Stimulated activated naive CD4-positive, alpha-beta T cell treated with Interleukin-2 at 50 U/mL for 16 hours (primary cell): ENCODE measurements around the gene TEX19.

ENCODE experiments used
- DNase-seq: peaks from one replicate; lab custom pipeline; 2025; lab: John Stamatoyannopoulos, UW

The TEX19 gene

DNA sequence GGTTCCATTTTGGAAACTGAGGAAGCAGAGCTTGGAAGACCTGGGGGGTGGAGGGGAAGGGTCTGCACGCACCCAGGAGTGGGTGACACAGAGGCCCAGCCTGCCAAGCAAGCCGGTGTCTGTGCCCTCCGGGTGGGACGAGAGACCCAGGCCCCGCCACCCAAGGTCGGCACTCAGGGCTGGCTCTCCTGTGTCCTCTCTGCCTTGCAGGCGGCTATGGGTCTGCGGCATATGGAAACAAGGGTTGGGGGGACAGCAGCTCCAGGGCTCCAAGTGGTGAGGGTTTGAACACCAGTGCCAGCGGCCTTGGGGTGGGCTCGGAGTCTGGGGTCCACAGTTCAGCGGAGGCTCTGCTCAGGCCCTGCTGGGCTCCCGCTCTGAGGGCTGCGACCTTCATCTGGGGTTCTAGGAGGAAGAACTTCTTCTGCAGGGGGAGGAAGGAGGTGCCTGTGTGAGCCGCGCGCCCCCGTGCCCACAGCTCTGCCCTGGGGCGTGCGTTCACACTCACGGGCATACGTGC, 37.0 kb upstream of the TEX19 start:
- no peak for DNase-seq

GRCh38 chr17:82322526-82323453, 36.3 kb upstream of the TEX19 start:
- no peak for DNase-seq

GRCh38 chr17:82323514-82324234, 35.4 kb upstream of the TEX19 start:
- DNase-seq: no peak

GRCh38 chr17:82324566-82325285, 34.3 kb upstream of the TEX19 start:
- no peak for DNase-seq

- DNase-seq: no peak
Measured at GRCh38 chr17:82325286-82326180, 33.5 kb upstream of the TEX19 start.

GRCh38 chr17:82327289-82327688, 31.8 kb upstream of the TEX19 start:
- DNase-seq: no peak

DNA sequence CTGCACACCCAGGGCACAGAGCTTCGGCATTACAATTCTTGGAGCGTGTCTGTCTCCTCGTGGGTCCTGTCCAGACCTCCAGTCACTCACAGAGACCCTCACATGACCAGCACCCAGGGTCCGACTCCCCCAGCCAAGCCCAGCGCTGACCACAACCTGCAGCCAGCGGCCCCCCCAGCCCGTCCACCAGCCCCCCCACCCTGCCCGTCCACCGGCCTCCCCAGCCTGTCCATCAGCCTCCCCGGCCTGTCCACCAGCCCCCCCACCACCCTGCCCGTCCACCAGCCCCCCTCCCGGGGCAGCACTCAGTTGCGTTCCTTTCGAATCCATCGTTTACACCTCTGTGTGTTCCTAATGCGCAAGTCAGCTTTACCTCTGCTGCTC, 31.3 kb upstream of the TEX19 start:
- DNase-seq: no peak

GRCh38 chr17:82328141-82328993, 30.7 kb upstream of the TEX19 start:
- no peak for DNase-seq

DNA sequence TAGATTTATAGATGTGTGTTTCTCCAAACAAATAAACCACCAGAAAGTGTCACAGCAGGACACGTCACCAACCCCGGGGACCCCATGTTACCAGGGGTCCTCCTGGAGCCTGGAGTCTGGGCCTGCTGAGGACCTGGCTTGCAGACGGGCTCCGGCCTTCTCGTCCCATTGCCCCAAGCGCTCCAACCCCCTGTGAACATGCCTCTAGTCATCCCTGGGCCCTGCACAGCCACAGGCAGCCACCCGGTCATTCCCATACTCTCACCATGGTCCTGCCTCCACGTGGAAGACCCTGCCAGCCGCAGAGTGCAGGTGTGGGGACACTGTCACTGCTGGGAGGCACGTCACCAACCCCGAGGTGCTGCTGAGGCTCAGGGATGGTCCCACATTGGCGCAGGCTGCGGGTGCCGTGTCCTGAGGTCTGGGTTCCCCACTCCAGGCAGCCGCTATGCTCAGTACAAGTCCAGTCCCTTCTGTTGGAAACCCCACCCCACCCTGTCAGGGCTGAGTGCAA, 30.0 kb upstream of the TEX19 start:
- DNase-seq: no peak

GRCh38 chr17:82329683-82330321, 29.2 kb upstream of the TEX19 start:
- DNase-seq: no peak

- no peak for DNase-seq
Measured at GRCh38 chr17:82330322-82331239, 28.5 kb upstream of the TEX19 start.

GRCh38 chr17:82331345-82331939, 27.6 kb upstream of the TEX19 start:
- no peak for DNase-seq

- DNase-seq: peak; percentile 9
Measured at GRCh38 chr17:82332669-82333278, 26.3 kb upstream of the TEX19 start.

DNA sequence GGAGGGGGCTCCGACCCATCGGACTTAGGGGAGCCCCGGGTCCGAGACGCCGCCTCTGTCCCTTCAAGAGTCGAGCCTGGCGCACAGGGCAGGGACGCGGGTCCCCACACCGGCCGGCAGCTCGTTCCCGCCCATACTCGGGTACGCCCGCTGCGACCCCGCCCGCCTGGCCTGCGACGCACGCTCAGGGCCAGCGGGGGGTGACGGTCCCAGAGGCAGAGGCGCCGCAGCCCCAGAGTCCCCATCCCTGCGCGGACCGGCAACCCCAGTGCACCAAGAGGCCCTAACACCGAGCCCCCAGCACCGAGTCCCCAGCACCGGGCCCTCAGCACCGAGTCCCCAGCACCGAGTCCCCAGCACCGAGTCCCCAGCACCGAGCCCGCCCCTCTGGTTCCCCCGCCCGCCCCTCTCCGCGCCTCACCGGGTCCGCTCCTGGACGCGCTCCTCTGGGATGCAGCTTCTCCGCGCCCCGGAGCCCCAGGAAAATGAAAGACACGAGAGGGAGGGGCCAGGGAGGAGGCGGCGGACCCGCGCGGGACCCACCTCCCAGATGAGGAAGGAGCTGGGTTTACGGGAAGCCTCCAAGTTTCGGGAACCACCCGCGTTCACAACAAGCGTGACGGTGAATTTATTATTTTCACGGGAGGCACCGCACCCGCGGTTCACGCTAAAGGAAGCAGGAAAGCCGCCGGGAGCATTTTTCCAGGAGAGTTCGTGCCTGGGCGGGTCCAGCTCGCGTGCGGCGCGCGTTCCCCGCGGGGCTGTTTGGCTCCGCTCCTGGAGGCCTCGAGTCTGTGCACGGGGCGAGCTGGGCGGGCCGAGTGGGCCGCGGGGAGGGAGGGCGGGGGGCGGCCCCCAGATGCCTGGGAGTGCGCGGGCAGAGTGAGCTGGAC, 25.5 kb upstream of the TEX19 start, which contains the start of gene SECTM1:
Gene SECTM1 (minus strand): TSS at position 488 of the 893 bp plus-strand sequence. CDS start 6,526 bp downstream, outside the sequence.
- no peak for DNase-seq

DNA sequence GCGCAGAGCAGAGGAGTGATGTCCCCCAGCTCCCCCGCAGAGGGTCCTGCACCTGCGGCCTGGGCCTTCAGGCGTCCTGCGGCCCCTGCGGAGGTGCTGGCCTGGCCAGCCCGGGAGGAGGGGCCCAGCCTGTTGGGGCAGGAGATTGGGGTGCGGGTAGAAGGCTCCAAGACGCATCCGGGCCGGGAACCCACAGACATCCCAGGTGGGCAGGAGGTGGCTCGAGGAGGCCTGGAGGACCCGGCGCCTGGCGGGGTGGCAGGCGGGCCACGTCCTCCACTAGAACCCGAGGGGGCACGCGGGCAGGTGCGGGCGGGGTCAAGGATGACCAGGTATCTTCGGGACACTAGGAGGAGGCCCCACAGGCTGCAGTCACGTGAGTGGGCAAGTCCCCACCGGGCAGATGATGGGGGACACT, 24.8 kb upstream of the TEX19 start:
- DNase-seq: no peak

- no peak for DNase-seq
Measured at GRCh38 chr17:82334622-82335394, 24.2 kb upstream of the TEX19 start.
